ENCODE results near the gene GRK6.

GRK6 gene

DNA sequence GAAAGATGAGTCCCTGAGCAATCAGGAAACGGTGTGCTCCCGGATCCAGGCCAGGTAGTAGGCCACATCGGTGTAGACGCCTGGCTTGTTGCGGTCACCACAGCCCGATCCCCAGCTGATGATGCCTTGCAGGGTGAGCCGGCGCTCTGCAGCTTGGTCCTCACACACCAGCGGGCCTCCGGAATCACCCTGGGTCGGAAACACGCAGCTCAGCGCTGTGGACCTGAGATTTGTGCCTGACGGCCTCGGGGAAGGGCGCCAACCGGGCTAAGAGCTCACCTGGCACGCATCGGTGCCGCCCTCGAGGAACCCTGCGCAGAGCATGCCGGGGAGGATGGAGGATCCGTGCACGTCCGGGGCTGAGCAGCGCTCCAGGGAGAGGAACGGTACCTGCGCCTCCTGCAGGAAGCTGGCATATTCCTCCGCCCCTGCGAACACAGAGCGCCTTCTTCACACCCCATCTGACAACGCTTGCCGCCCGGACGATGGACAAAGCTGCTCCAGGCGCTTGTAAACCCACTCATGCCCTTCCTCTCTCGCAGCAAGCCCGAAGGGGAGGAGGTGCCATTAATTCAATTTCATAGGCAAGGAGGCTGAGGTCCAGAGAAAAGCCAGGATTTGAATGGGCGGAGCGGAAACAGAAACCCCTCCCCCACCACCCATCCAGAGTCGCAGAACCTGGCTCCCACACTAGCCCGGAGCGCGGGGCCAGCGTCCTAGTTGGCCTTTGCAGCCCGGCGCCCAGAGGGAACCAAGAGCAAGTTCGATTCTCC is 24.0 kb upstream of the GRK6 start (continued):
- TF ChIP-seq ZNF501 (tag by site-specific recombination; IDR thresholded peaks at IDR 0.05) (peak; percentile 81; the same call in 1 of the 2 replicates), SP3 (tag by site-specific recombination; IDR thresholded peaks at IDR 0.05) (peak; percentile 79), ZNF324 (tag by site-specific recombination; IDR thresholded peaks at IDR 0.05) (0 out of 2 replicates have a peak, but pooled peaks have one; percentile 43), BCL11A (tag by site-specific recombination; IDR thresholded peaks at IDR 0.05; ENCODE audit: low read depth) (0 out of 2 replicates have a peak, but pooled peaks have one; percentile 72), ZNF19 (tag by site-specific recombination; IDR thresholded peaks at IDR 0.05; ENCODE audit: low read depth) (no peak), SP7 (tag by site-specific recombination; IDR thresholded peaks at IDR 0.05) (peak; percentile 69), MEIS1 (CRISPR knock-in tag; IDR thresholded peaks at IDR 0.05; ENCODE audit: borderline replicate concordance) (no peak), ZNF600 (tag by site-specific recombination; IDR thresholded peaks at IDR 0.05) (peak; percentile 83), GLI4 (tag by site-specific recombination; IDR thresholded peaks at IDR 0.05) (no peak), TRIM28 (IDR thresholded peaks at IDR 0.05; ENCODE audit: borderline replicate concordance, low read length) (0 out of 2 replicates have a peak, but pooled peaks have one; percentile 42), ZNF221 (tag by site-specific recombination; IDR thresholded peaks at IDR 0.05; ENCODE audit: borderline replicate concordance) (no peak), HOXC10 (CRISPR knock-in tag; IDR thresholded peaks at IDR 0.05) (no peak), EGR2 (tag by site-specific recombination; IDR thresholded peaks at IDR 0.05; ENCODE audit: low read depth) (peak; percentile 60), ZNF768 (tag by site-specific recombination; IDR thresholded peaks at IDR 0.05) (no peak), FEZF1 (tag by site-specific recombination; IDR thresholded peaks at IDR 0.05) (no peak), ZBTB20 (tag by site-specific recombination; IDR thresholded peaks at IDR 0.05) (peak; percentile 100), ZNF133 (tag by site-specific recombination; IDR thresholded peaks at IDR 0.05) (no peak), ZNF555 (tag by site-specific recombination; conservative IDR thresholded peaks at IDR 0.05) (no peak)
- TF ChIP-seq, protein P1, sequence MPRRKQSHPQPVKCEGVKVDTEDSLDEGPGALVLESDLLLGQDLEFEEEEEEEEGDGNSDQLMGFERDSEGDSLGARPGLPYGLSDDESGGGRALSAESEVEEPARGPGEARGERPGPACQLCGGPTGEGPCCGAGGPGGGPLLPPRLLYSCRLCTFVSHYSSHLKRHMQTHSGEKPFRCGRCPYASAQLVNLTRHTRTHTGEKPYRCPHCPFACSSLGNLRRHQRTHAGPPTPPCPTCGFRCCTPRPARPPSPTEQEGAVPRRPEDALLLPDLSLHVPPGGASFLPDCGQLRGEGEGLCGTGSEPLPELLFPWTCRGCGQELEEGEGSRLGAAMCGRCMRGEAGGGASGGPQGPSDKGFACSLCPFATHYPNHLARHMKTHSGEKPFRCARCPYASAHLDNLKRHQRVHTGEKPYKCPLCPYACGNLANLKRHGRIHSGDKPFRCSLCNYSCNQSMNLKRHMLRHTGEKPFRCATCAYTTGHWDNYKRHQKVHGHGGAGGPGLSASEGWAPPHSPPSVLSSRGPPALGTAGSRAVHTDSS (tag by site-specific recombination; IDR thresholded peaks at IDR 0.05), result no peak
- TF ChIP-seq, protein P2, sequence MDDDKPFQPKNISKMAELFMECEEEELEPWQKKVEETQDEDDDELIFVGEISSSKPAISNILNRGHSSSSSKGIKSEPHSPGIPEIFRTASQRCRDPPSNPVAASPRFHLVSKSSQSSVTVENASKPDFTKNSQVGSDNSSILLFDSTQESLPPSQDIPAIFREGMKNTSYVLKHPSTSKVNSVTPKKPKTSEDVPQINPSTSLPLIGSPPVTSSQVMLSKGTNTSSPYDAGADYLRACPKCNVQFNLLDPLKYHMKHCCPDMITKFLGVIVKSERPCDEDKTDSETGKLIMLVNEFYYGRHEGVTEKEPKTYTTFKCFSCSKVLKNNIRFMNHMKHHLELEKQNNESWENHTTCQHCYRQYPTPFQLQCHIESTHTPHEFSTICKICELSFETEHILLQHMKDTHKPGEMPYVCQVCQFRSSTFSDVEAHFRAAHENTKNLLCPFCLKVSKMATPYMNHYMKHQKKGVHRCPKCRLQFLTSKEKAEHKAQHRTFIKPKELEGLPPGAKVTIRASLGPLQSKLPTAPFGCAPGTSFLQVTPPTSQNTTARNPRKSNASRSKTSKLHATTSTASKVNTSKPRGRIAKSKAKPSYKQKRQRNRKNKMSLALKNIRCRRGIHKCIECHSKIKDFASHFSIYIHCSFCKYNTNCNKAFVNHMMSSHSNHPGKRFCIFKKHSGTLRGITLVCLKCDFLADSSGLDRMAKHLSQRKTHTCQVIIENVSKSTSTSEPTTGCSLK (tag by site-specific recombination; IDR thresholded peaks at IDR 0.05), result no peak

DNA sequence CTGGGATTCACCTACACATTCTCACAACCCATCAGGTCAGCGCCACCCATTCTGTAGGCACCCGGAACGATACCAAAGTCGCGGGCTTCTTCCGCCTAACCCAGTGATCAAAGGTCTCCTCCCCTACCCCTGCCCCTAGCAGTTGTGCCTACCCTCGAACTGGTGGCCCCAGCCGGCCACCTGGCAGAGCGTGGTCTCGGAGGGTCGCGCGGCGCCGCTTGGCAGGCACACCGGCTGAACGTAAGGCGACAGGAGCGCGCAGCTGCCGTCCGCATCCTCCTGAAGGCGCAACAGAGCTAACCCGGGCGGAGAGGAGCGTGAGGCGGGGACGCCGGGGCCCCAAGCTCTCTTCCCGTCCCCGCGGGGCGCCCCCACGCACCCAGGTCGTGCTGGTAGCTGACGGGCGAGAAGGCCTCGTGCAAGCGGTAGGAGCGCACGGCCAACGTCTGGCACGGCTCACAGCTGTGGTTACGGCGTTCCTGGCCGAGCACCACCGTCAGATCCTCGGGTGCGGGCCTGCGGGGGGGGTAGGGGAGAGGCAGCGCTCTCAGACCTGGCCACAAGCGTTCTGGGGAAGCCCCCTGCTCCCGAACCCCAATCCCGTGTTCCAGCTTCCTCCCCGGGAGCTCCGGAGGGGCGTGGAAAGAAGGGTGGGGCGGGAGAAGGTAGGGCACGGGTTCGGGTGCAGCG is 23.2 kb upstream of the GRK6 start:
- no peaks in the 10 kb centered on the region for H3K9me3 ChIP-seq (ENCODE audit: control insufficient read depth, insufficient read depth, low read depth, low read length)
- H3K36me3 ChIP-seq (ENCODE audit: control insufficient read depth in 2 of 2, insufficient read depth in 1 of 2, low read length in 2 of 2), result no peaks in the 10 kb centered on the region
- POLR2A ChIA-PET, result interaction anchor here (0.8 to 3.8 kb wide), 16 partner anchors 11 to 94 kb away, joined by 3 to 45 read pairs (median 6); partner anchors contain the start of genes GRK6 and PDLIM7
- H3K4me1 ChIP-seq (ENCODE audit: control insufficient read depth, insufficient read depth, low read length), result no peaks in the 10 kb centered on the region
- CTCF ChIA-PET, result interaction anchor here (0.6 to 6.6 kb wide), 40 partner anchors 9 to 331 kb away, joined by 3 to 97 read pairs (median 6); partner anchors contain the start of genes GRK6, LMAN2 and SLC34A1
- peak overlapping the region; percentile 55; the same call in 1 of the 2 replicates for H3K27ac ChIP-seq (ENCODE audit: extremely low read depth, low read depth, low read length)
- H3K4me3 ChIP-seq (ENCODE audit: low read depth, low read length), result peak overlapping the region; percentile 50
- TF ChIP-seq, protein P3, sequence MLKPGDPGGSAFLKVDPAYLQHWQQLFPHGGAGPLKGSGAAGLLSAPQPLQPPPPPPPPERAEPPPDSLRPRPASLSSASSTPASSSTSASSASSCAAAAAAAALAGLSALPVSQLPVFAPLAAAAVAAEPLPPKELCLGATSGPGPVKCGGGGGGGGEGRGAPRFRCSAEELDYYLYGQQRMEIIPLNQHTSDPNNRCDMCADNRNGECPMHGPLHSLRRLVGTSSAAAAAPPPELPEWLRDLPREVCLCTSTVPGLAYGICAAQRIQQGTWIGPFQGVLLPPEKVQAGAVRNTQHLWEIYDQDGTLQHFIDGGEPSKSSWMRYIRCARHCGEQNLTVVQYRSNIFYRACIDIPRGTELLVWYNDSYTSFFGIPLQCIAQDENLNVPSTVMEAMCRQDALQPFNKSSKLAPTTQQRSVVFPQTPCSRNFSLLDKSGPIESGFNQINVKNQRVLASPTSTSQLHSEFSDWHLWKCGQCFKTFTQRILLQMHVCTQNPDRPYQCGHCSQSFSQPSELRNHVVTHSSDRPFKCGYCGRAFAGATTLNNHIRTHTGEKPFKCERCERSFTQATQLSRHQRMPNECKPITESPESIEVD (tag by site-specific recombination; IDR thresholded peaks at IDR 0.05), result no peak
- TF ChIP-seq, protein P4, sequence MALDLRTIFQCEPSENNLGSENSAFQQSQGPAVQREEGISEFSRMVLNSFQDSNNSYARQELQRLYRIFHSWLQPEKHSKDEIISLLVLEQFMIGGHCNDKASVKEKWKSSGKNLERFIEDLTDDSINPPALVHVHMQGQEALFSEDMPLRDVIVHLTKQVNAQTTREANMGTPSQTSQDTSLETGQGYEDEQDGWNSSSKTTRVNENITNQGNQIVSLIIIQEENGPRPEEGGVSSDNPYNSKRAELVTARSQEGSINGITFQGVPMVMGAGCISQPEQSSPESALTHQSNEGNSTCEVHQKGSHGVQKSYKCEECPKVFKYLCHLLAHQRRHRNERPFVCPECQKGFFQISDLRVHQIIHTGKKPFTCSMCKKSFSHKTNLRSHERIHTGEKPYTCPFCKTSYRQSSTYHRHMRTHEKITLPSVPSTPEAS (tag by site-specific recombination; IDR thresholded peaks at IDR 0.05), result no peak
- TF ChIP-seq SP3 (tag by site-specific recombination; IDR thresholded peaks at IDR 0.05) (peak; percentile 5; the same call in 1 of the 2 replicates), ZNF792 (tag by site-specific recombination; IDR thresholded peaks at IDR 0.05) (no peak), ZNF324 (tag by site-specific recombination; IDR thresholded peaks at IDR 0.05) (0 out of 2 replicates have a peak, but pooled peaks have one; percentile 16), HOXC10 (CRISPR knock-in tag; IDR thresholded peaks at IDR 0.05) (no peak)
- TF ChIP-seq, protein P5, sequence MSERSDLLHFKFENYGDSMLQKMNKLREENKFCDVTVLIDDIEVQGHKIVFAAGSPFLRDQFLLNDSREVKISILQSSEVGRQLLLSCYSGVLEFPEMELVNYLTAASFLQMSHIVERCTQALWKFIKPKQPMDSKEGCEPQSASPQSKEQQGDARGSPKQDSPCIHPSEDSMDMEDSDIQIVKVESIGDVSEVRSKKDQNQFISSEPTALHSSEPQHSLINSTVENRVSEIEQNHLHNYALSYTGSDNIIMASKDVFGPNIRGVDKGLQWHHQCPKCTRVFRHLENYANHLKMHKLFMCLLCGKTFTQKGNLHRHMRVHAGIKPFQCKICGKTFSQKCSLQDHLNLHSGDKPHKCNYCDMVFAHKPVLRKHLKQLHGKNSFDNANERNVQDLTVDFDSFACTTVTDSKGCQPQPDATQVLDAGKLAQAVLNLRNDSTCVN (tag by site-specific recombination; optimal IDR thresholded peaks at IDR 0.05), result peak; percentile 98
- TF ChIP-seq, protein P6, sequence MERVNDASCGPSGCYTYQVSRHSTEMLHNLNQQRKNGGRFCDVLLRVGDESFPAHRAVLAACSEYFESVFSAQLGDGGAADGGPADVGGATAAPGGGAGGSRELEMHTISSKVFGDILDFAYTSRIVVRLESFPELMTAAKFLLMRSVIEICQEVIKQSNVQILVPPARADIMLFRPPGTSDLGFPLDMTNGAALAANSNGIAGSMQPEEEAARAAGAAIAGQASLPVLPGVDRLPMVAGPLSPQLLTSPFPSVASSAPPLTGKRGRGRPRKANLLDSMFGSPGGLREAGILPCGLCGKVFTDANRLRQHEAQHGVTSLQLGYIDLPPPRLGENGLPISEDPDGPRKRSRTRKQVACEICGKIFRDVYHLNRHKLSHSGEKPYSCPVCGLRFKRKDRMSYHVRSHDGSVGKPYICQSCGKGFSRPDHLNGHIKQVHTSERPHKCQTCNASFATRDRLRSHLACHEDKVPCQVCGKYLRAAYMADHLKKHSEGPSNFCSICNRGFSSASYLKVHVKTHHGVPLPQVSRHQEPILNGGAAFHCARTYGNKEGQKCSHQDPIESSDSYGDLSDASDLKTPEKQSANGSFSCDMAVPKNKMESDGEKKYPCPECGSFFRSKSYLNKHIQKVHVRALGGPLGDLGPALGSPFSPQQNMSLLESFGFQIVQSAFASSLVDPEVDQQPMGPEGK (tag by site-specific recombination; IDR thresholded peaks at IDR 0.05), result peak; percentile 59; the same call in 1 of the 2 replicates
